Measurements from ENCODE around the gene CFAP107.
A peak's percentile ranks its signal among the peaks of the same experiment; 100 is the strongest.

CFAP107 gene

GRCh38 chr1:12741946-12742345 lies 4.1 kb upstream of the CFAP107 start:
- no peak for DNase-seq (ENCODE audit: low spot score)

GRCh38 chr1:12745126-12745991 lies 641 bp upstream of the CFAP107 start:
- peak; percentile 29 for DNase-seq (ENCODE audit: low spot score)

GRCh38 chr1:12748778-12749355 lies 2.9 kb downstream of the CFAP107 start:
- no peak for DNase-seq (ENCODE audit: low spot score)

GRCh38 chr1:12754738-12755137 lies 8.7 kb downstream of the CFAP107 start:
- no peak for DNase-seq (ENCODE audit: low spot score)

GRCh38 chr1:12756273-12756672 lies 10.3 kb downstream of the CFAP107 start:
- DNase-seq (ENCODE audit: low spot score), result no peak

GRCh38 chr1:12756768-12757413 lies 10.9 kb downstream of the CFAP107 start:
- no peak for DNase-seq (ENCODE audit: low spot score)

- DNase-seq (ENCODE audit: low spot score), result no peak
These were observed 11.8 kb downstream of the CFAP107 start for GRCh38 chr1:12757836-12758235.

- DNase-seq (ENCODE audit: low spot score), result no peak
These were observed 14.3 kb downstream of the CFAP107 start for GRCh38 chr1:12760256-12760795.

GRCh38 chr1:12761781-12762180 lies 15.8 kb downstream of the CFAP107 start:
- DNase-seq (ENCODE audit: low spot score), result no peak

- no peak for DNase-seq (ENCODE audit: low spot score)
These were observed 16.8 kb downstream of the CFAP107 start for GRCh38 chr1:12762766-12763165.

GRCh38 chr1:12763479-12763878 lies 17.5 kb downstream of the CFAP107 start:
- DNase-seq (ENCODE audit: low spot score), result no peak

- no peak for DNase-seq (ENCODE audit: low spot score)
These were observed 18.0 kb downstream of the CFAP107 start for GRCh38 chr1:12764016-12764415.

GRCh38 chr1:12769031-12769430 lies 23.0 kb downstream of the CFAP107 start:
- no peak for DNase-seq (ENCODE audit: low spot score)

- DNase-seq (ENCODE audit: low spot score), result no peak
These were observed 24.0 kb downstream of the CFAP107 start for GRCh38 chr1:12769976-12770505.

GRCh38 chr1:12770620-12771019 lies 24.6 kb downstream of the CFAP107 start:
- no peak for DNase-seq (ENCODE audit: low spot score)

GRCh38 chr1:12771186-12771585 lies 25.2 kb downstream of the CFAP107 start:
- no peak for DNase-seq (ENCODE audit: low spot score)

GRCh38 chr1:12772520-12772919 lies 26.5 kb downstream of the CFAP107 start:
- DNase-seq (ENCODE audit: low spot score), result no peak

GRCh38 chr1:12773438-12773837 lies 27.4 kb downstream of the CFAP107 start, which contains the start of gene PRAMEF12:
Gene PRAMEF12, plus strand, starts transcription at chr1:12773738. Its CDS starts 1,130 bp downstream, at chr1:12774868.
- no peak for DNase-seq (ENCODE audit: low spot score)

- no peak for DNase-seq (ENCODE audit: low spot score)
These were observed 28.9 kb downstream of the CFAP107 start for GRCh38 chr1:12774801-12775345.

GRCh38 chr1:12775443-12775842 lies 29.4 kb downstream of the CFAP107 start:
- DNase-seq (ENCODE audit: low spot score), result no peak

GRCh38 chr1:12776801-12777557 lies 31.0 kb downstream of the CFAP107 start:
- no peak for DNase-seq (ENCODE audit: low spot score)
